Forelimb muscle (tissue), 1 donor: Measurements from ENCODE around the gene SGCD. TPM values are rescaled to one million over a fixed set of nuclear protein-coding genes. Genes with fewer than 3 reads are reported as not detected.

Experiments
- DNase-seq: peaks from one replicate; pipeline ENCODE4 v3.0.0-alpha.2; 2013; ENCODE audit warnings: low read depth
- polyA plus RNA-seq: library from polyadenylated mRNA; unstranded; fragments of 120-200 nt; gene quantifications from one replicate; pipeline ENCODE4 v1.2.1, GENCODE V29; 2013; ENCODE audit not compliant: insufficient read length

The SGCD gene
- polyA plus RNA-seq, 1 donor, result 82.1 TPM

- DNase-seq, result no peak
Measured at GRCh38 chr5:156361436-156362109, 34.6 kb downstream of the SGCD start.

DNA sequence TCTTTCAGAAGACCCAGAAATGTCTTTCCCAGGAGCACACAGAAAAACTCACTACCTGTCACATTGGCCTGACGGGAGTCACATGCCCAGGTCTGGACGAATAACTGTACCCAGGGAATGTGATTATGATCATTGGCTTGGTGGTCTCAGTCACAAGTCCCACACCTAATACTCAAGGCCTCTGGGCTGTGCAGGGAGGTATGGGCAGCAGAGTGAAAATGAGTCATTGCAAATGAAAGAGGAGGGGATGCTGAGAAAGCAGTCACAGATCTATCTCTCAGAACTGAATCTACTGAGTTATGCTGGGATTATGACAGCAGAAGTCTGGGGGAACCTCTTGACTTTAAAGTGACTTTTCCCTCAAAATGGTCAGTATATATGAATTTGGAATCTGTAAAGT, 36.9 kb downstream of the SGCD start:
- DNase-seq, result no peak

GRCh38 chr5:156366521-156366920, 39.6 kb downstream of the SGCD start:
- no peak for DNase-seq

DNA sequence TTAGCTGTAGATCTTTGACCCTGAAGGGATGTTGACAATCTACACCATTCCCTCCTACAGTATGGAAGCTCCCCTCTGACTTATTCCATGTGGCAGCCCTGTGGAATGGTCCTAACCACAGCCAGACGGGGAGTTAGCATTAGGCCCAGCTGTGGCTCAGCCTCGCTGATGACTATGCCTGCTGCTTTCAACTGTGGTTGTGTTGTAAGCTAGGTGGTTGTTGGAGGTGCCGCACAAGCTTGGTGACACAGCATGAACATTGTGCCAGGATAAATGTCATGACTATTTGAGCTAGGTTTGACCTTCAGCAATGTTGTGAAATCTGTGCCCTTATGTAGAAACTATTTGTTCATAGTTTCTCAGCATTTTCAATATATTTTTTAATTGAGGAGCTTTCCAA, 40.6 kb downstream of the SGCD start:
- no peak for DNase-seq

DNA sequence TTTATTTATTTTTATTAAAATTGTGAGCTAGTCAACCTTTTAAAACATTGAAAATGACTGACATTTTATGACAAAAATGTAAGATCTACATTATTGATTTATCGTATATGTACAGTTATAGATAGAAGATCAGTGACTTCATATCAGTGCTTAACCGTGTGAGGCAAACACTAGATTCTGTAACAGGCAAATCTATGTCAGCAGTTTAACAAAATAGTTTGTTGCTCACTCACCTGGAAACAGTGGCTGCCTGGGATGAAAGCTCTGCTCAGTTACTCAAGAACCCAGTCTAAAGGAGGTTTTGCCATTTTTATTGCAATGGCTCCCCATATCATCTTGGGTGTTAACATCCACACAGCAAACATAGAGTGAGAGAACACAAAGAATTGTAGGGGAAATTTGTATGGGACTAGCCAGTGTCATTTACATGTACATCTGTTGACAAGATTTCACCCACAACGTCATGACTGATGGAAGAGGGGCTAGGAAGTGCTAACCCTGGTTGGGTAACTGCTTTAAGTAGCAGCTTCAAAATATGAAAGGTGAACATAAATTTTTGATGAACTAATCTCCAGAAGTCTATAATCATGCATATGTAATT, 49.0 kb downstream of the SGCD start:
- DNase-seq, result no peak

DNA sequence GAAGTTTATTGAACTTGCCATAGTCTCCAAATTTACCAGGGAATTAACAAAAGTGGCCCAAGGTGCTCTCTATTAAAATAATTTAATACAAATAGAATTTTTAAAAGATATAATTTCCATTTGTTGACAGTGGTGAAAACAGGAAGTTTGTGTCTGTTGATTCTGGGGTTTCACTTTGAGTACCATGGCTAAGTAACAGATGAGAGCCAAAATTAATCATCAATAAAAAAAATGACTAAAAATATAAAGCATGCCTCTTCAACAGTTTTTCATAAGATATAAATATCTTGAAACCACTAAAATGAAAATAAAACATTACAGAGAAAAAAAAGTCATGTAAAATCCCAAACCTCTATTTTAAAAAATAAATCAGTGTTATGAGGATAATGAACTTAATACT, 49.8 kb downstream of the SGCD start:
- no peak for DNase-seq

- no peak for DNase-seq
Measured at GRCh38 chr5:156378159-156378558, 51.2 kb downstream of the SGCD start.

GRCh38 chr5:156379206-156379605, 52.2 kb downstream of the SGCD start:
- DNase-seq, result no peak

DNA sequence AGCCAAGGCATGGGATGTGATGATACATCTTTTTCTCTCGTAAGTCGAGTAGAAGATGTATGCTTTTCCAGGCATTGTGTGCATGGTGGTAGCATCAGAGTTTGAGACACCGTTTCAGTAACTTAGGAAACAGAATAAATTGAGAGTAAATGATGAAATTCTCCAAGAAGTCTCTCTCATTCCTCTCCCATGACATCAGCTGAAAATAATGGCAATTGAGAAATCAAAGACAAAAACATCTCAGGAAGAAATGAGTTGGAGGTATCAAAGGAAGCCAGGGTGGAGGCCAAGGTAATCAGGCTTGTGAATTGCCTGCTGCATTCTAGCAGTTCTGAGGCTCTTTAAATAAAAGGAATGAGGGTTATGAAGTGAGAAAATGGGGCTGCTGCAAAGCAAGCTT, 53.9 kb downstream of the SGCD start:
- no peak for DNase-seq

DNA sequence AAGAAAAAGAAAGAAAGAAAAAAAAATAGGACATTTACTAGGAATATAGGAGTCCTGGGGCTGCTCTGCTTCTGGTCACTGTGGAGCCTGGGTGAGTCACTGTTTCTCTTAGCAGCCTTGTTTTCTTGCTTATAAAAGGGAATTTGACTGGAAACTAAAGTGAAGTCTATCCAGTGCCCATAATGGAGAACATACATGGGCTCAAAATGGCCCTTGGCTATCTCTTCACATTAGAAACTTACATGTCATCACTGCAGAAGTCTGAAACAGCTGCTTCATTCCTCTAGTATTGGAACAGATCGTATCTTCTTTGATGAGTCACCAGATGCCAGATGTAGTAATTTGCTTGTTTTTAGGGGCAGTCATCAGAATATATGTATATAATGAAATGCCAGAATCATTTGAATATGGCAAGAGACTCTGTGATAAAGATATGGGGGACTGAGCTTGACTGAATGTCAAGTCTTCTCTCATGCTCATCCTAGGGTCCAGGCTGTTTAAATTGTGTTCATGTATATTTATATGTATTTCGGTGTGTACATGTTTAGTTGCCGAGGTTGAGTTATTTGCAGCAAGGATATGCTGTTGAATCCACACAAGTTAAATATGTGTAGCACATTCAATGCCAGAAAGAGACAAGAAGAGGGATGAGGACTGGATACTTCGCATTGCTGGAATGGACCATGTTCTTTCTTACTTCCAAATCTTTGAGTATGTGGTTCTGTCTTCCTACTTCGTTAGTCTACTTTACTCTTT, 56.7 kb downstream of the SGCD start:
- no peak for DNase-seq

- DNase-seq, result no peak
Measured at GRCh38 chr5:156385416-156385815, 58.5 kb downstream of the SGCD start.

DNA sequence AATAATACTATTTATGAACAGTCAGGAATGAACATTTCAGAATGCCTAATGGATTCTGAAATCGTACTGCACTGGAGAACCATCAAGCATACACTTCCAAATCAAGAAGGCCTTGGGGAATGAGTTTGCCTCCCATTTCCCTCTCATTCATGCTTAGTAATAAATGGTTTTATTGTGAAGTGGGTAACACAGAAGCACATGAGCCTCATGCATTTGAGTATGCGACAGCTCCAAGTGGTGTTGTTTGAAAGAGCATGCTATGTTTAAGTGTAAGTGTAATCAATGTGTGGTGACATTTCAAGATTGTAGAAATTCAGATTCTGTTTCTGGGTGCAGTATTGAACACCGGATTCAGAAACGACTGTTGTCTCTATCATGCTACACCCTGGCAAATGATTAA, 60.0 kb downstream of the SGCD start:
- no peak for DNase-seq

DNA sequence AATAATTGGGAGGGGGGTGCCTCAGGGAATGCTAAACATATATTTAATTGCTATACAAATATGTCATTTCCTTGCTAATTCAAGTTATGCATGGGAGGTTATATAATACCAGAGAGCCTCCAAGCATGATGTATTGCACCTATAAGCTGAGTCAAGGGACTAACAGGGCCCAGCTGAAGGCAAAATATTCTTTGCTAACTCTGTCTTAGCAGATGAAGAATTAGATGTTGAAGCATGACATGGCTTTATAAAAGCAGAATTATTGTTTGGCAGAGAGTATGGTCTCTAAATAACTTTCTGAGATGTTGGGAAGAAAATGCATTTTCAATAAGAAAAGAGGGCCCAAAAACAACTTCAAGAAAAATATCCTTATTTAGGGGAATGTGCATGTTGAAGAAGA, 60.4 kb downstream of the SGCD start:
- no peak for DNase-seq

DNA sequence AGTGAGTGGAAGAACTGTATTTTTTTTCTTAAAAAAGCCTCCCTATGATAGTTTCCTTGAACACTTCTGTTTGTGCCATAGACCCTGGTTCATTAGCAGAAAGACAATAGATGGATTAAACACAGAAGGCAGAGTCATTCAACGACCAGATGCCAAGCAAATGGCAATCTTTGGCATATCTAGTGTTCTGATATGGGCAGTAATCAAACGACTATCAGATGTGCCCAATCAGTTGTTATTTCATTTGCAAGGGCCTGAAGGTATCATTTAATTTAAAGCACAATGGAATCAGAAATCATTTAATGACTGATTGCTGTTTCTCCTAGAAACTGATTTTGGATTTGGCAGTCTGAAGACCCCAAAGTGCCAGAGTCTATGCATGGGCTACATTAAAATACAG, 61.3 kb downstream of the SGCD start:
- DNase-seq, result no peak

GRCh38 chr5:156391139-156391538, 64.2 kb downstream of the SGCD start:
- no peak for DNase-seq

DNA sequence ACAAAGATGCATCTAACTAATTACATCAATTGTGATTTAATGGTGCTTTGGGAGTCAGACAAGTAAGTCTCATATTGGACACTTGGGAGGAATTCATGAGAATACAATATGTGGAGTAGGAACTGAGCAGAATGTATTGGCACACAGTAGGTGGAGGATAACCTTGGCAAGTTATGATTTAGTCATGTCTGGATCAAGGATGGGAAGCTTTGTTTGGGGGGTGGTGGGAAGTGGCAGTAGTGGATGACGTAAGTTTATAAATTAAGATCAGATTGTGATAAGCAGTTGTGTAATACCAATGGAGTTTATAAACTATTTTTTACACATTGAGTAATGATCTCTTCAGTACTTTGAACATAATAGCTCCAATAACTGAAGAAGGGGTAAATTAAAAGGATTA, 67.0 kb downstream of the SGCD start:
- no peak for DNase-seq

DNA sequence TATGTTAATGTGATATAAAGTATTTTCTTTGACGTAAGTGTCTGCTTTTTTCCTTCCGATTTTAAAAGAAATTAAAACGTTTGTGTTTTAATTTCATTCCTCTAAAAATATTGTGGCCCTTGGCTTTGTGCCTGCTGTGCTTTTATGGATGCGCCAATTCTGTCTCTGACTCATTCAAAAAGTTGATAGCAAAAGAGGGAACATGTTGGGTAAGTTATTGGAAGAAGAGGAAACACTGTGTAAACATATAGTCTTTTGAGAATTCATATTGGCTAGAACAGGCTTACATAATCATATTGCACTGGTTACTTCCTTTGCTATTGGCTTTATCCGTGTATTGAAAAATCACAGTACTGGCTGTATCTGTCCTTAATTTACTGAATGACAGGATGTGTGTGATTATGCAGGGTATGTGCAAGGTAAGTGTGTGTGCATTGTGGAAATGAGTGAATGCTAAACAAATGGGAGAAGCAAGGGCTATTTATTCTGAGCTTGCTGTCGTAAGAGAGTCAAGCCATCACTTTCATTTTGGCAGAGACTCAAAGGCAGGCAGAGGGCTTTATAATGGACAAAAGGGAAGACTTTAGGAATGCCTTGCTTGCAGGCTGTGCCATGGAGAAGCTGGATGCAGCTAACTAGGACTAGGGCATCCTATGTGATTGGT, 67.8 kb downstream of the SGCD start:
- DNase-seq, result no peak

- DNase-seq, result no peak
Measured at GRCh38 chr5:156395306-156395675, 68.3 kb downstream of the SGCD start.

GRCh38 chr5:156396063-156396829, 69.3 kb downstream of the SGCD start:
- DNase-seq, result no peak

- no peak for DNase-seq
Measured at GRCh38 chr5:156396830-156397081, 69.8 kb downstream of the SGCD start.

DNA sequence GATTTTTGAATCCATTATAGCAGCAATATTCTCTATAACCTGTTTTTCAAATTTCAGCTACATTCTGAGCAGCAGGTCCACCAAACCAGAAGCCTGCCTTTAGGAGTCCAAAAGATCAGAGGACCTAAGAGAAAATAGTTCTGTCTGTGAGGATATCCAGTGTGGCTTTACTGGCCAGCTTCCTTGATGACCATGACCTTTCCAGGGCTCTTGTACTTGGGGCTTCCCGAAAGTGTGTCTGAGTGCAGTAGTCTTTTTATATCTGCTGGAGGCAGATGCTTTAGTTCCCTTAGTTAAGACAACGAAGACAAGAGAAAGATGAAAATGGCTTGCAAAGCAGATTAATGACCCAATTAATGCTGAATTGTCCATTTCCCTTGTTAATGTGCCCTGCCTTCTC, 72.4 kb downstream of the SGCD start:
- DNase-seq, result no peak
